ENCODE results near the gene SMC1B. TPM values are rescaled to one million over a fixed set of nuclear protein-coding genes. Genes with fewer than 3 reads are reported as not detected.

SMC1B gene
- total and polyA plus RNA-seq, 9 of the 15 experiments (the other 6 are each of a cell fraction or from before 2014, with no cell fraction given) = 0.03 TPM; not detected in 8

- POLR2A ChIA-PET = no interaction called here
- H3K9me3 ChIP-seq (replicated peaks; ENCODE audit: control insufficient read depth, insufficient read depth, low read depth, low read length) = no peaks in the 10 kb centered on the region
- H3K79me2 ChIP-seq (ENCODE audit: control insufficient read depth, insufficient read depth, low read length) = no peaks in the 10 kb centered on the region
- no peak overlapping the region for H3K4me3 ChIP-seq
- CTCF ChIA-PET (ENCODE audit: low intra/inter-chr PET ratio) = no interaction called here
- H4K20me1 ChIP-seq (replicated peaks; ENCODE audit: control insufficient read depth, insufficient read depth, low read length) = no peaks in the 10 kb centered on the region
- in situ Hi-C loops (cut with MboI) = no loop called here
- H2AFZ ChIP-seq (ENCODE audit: low read depth, low read length) = no peak overlapping the region
- H3K9ac ChIP-seq (ENCODE audit: insufficient read depth in 1 of 2, low read depth in 2 of 2, low read length in 2 of 2) = no peak overlapping the region
- H3K27ac ChIP-seq (ENCODE audit: extremely low read depth, low read depth, low read length) = no peak overlapping the region
- intact Hi-C loops (cut with micrococcal nuclease) = no loop called here
- FAIRE-seq (no peak), DNase-seq (ENCODE audit: extremely low read depth in 1 of 4, low spot score in 3 of 4) (no peak), ATAC-seq (no peak)
- no peaks in the 10 kb centered on the region; a peak in 2 of 5 replicates for H3K4me1 ChIP-seq (replicated peaks in 1 of 2; ENCODE audit: control insufficient read depth in 2 of 2, insufficient read depth in 2 of 2, low read length in 2 of 2)
- BruUV-seq (replicated peaks) = no TSS peak
- H3K9me1 ChIP-seq (ENCODE audit: control insufficient read depth, insufficient read depth, low read length) = no peaks in the 10 kb centered on the region
- no peaks in the 10 kb centered on the region for H3K27me3 ChIP-seq (ENCODE audit: control insufficient read depth in 2 of 2, insufficient read depth in 2 of 2, low read length in 2 of 2)
- 56% methylated on average over 7 of the region's 7 CpGs for WGBS (ENCODE audit: insufficient coverage, low coverage, missing lambda C conversion rate)
- H3K36me3 ChIP-seq (ENCODE audit: control insufficient read depth, insufficient read depth, low read length) = no peaks in the 10 kb centered on the region
- H3K4me2 ChIP-seq (ENCODE audit: insufficient read depth, low read length) = no peak overlapping the region
- no peak for TF ChIP-seq MBD2 (IDR thresholded peaks at IDR 0.05; ENCODE audit: borderline replicate concordance, low read depth)
- TF ChIP-seq ZNF609 (CRISPR knock-in tag; IDR thresholded peaks at IDR 0.05; ENCODE audit: borderline replicate concordance) = no peak
- no peak for TF ChIP-seq DMBX1 (CRISPR knock-in tag; IDR thresholded peaks at IDR 0.05; ENCODE audit: borderline replicate concordance)
- no peak for TF ChIP-seq PKNOX1 (IDR thresholded peaks at IDR 0.05)
- no peak for TF ChIP-seq MAX (CRISPR knock-in tag; IDR thresholded peaks at IDR 0.05)
- no peak for TF ChIP-seq ILK (tag; IDR thresholded peaks at IDR 0.05; ENCODE audit: borderline replicate concordance, low read depth)
- TF ChIP-seq REST (IDR thresholded peaks at IDR 0.05; ENCODE audit: borderline replicate concordance) = no peak
- no peak for TF ChIP-seq REST (CRISPR knock-in tag; IDR thresholded peaks at IDR 0.05; ENCODE audit: low read depth)
- TF ChIP-seq ELF4 (CRISPR knock-in tag; IDR thresholded peaks at IDR 0.05) = no peak
Measured at GRCh38 chr22:45303181-45303580, 110.2 kb downstream of the SMC1B start.

All from K562 (cell line).